Measurements from ENCODE around the gene NTMT1.

DNA sequence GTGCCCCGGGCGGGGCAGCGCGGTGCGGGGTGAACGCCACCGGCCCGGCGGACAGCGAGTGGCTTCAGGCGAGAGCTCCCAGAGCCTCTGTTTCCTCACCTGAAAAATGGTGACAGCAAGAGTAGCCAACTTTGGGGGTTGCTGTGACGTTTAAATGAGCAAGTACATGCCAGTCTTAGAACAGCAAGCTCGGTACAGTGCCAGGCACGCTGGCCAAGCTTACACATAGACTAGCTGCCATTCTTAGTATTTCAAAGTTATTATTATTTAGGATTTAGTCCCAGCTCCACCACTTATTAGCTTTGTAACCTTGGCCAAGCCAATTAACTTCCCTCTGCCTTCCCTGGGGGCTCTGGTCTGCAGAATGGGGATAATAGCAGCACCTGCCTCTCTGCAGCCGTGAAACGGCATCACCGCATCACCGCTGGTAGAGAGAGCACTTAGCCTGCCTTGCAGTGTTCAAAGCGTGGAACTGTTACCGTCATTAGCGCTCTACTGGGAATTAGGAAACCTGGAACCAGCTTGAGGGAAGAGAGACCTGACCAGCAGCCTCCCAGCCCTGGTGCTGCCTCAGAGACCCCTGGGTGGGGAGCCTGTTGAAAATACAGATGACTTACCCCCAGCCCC is 5.2 kb upstream of the NTMT1 start, which contains the start of gene C9orf50:
- TF ChIP-seq CTCF (IDR thresholded peaks at IDR 0.05) (no peak), POLR2A (IDR thresholded peaks at IDR 0.05) (no peak), POLR2AphosphoS5 (IDR thresholded peaks at IDR 0.05; ENCODE audit: insufficient read depth in 1 of 2, low read depth in 1 of 2) (no peak)
